ENCODE results near the gene MYOM3.
"Not testable (repeated sequence)": the region's sequence is repeated elsewhere in the genome, so short reads cannot be mapped to it uniquely, and the experiment has no call there.

MYOM3 gene

DNA sequence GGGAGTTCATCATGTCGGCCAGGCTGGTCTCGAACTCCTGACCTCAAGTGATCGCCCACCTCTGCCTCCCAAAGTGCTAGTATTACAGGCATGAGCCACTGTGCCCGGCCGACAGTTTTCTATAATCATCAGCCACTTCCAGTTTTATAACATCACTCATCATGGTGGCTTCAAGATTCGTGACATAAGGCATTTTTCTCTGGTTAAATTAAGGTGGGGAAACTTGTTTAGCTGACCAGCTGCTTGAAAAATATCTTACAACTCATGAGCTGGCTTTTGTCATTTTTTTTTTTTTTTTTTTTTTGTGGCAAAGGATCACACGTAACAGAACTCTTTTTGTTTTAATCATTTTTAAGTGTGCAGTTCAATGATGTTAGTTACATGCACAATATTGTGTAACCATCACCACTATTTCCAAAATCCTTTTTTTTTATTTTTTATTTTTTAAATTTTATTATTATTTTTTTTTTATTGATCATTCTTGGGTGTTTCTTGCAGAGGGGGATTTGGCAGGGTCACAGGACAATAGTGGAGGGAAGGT is 80.9 kb downstream of the MYOM3 start:
- DNase-seq, result not testable (repeated sequence)

DNA sequence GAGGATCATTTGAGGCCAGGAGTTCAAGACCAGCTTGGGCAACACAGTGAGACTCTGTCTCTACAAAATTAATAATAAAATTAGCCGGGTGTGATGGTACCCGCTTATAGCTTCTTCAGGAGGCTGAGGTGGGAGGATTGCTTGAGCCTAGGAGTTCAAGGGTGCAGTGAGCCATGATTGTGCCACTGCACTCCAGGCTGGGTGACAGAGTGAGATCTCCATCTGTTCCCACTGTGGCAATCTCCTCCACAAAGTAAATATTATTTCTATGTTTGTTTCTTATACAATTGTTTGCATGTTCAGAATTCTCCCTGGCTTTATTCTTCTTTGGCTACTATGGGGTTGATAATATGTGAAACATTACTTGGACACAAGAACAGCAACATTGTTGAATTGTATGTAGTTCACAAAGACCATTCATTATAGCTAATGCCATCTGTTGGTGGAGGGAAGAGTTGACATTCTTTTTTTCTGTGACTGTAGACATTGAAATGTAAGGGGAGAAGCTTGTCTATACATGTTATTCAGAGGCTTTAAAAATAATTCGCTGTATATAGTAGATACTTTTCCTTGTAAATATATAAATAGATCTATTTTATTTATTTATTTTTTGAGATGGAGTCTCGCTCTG is 84.0 kb downstream of the MYOM3 start:
- DNase-seq, result no peak

- peak; percentile 41 for DNase-seq
These were observed 89.2 kb downstream of the MYOM3 start for GRCh38 chr1:24022581-24023361.

- no peak for DNase-seq
These were observed 90.3 kb downstream of the MYOM3 start for GRCh38 chr1:24021403-24022266.

- DNase-seq, result no peak
These were observed 91.5 kb downstream of the MYOM3 start for GRCh38 chr1:24020470-24020869.

DNA sequence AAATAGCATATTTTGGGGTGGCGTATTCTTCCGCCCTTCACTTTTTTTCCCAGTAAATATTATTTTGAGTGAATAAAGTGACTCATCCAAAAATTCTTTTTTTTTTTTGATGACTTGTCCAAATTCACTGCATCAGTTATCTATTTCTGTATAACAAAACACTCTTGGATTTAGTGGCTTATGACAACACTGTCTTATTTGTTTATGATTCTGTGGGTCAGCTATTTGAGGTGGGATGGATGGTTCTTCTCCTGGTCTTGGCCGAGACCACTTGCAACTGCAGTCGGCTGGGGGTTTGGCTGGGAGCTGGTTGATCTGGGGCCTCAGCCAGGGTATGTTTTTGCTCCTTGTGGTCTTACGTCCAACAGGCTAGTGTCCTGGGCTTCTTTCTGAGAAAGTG is 91.9 kb downstream of the MYOM3 start:
- no peak for DNase-seq

- peak; percentile 82 for DNase-seq
These were observed 93.0 kb downstream of the MYOM3 start for GRCh38 chr1:24018611-24019580.

GRCh38 chr1:24015221-24016210 is 96.4 kb downstream of the MYOM3 start:
- DNase-seq, result peak; percentile 36

GRCh38 chr1:24012878-24013277 is 99.1 kb downstream of the MYOM3 start:
- DNase-seq, result not testable (repeated sequence)

DNA sequence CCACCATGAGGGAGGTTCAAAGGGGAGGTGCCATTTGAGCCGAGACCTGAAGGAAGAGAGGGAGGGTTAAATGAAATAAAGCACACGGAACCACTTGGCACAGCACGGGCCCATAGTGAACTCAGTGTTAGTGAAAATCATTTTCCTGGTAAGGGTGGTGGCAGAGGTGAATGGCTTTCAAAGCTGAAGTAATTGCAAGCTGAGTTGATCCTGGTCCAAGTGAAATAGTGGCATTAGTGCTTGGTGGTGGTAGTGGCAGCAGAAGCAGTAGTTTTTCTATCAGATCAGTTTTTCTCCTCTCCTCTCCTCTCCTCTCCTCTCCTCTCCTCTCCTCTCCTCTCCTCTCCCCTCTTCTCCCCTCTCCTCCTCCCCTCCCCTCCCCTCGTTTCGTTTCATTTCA is 101.3 kb downstream of the MYOM3 start:
- DNase-seq, result no peak

GRCh38 chr1:24009406-24009805 is 102.5 kb downstream of the MYOM3 start:
- DNase-seq, result no peak

- DNase-seq, result not testable (repeated sequence)
These were observed 103.3 kb downstream of the MYOM3 start for GRCh38 chr1:24008574-24009184.

DNA sequence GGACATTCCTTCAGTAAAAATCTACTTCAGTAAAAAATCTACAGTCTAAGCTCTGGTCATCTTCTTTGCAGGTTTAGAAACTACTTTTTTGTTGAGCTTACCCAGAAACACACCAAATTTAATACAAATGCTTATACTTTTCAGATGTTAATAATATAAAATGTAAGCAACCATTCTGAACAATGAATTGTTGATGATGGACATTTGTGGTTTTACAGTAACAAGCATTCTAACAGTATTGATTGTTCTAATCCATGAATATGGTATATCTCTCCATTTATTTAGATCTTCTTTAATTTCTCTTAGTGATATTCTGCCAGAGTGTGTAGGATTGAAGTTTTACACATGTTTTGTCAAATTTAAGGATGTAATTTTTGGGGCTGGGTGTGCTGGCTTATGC is 104.9 kb downstream of the MYOM3 start:
- no peak for DNase-seq

Data from right kidney (tissue), 1 donor.